HepG2 (cell line): ENCODE data around the gene VEGFB. TPM values are rescaled to one million over a fixed set of nuclear protein-coding genes. Genes with fewer than 3 reads are reported as not detected.

Source experiments
- ESRRA ChIP-seq: sonication (generic); formaldehyde crosslinking; IDR thresholded peaks from 2 replicates; pipeline ENCODE4 v1.5.1; 2020; ENCODE audit warnings: mild to moderate bottlenecking, low read depth, missing genetic modification reagents
- KLF11 ChIP-seq: IDR thresholded peaks from 2 replicates; pipeline ENCODE4 v1.6.1; 2016; ENCODE audit warnings: missing compliant biosample characterization
- MIER3 ChIP-seq: IDR thresholded peaks from 2 replicates; pipeline ENCODE4 v1.6.1; 2016; ENCODE audit warnings: missing compliant biosample characterization, borderline replicate concordance
- ZFP36L1 ChIP-seq: sonication (generic); formaldehyde crosslinking; IDR thresholded peaks from 2 replicates; pipeline ENCODE4 v1.8.0; 2022; ENCODE audit warnings: mild to moderate bottlenecking, missing genetic modification reagents, moderate library complexity
- ZFX ChIP-seq: sonication (generic); formaldehyde crosslinking; IDR thresholded peaks from 2 replicates; pipeline ENCODE4 v1.4.0; 2020; ENCODE audit warnings: mild to moderate bottlenecking, low read depth, missing genetic modification reagents, moderate library complexity
- ZNF484 ChIP-seq: sonication (generic); formaldehyde crosslinking; IDR thresholded peaks from 2 replicates; pipeline ENCODE4 v1.5.1; 2020; ENCODE audit warnings: mild to moderate bottlenecking, low read depth, missing genetic modification reagents, borderline replicate concordance
- ZNF549 ChIP-seq: sonication (generic); formaldehyde crosslinking; IDR thresholded peaks from 2 replicates; pipeline ENCODE4 v1.5.0; 2020; ENCODE audit warnings: missing genetic modification reagents
- ZNF749 ChIP-seq: sonication (generic); formaldehyde crosslinking; IDR thresholded peaks from 2 replicates; pipeline ENCODE4 v1.8.0; 2022; ENCODE audit warnings: mild to moderate bottlenecking, missing genetic modification reagents, moderate library complexity, borderline replicate concordance
- ZNF777 ChIP-seq: sonication (generic); formaldehyde crosslinking; IDR thresholded peaks from 2 replicates; pipeline ENCODE4 v1.4.0; 2020; ENCODE audit warnings: missing genetic modification reagents
- polyA plus RNA-seq, 8 experiments: library from polyadenylated mRNA; depleted of rRNA in 3 of 8; stranded (reverse) in 7 of 8; unstranded in 1 of 8; fragments of >200 nt; fragmentation: Illumina TruSeq in 4 of 8; extraction: Trizol in 4 of 8; gene quantifications; 2 replicates each; pipeline versions ENCODE4 v1.2.1 to v1.2.3, GENCODE V29; 2011 to 2016; ENCODE audit warnings: low read depth in 4 of 8, missing spikeins in 1 of 8, mixed read lengths in 1 of 8; ENCODE audit not compliant: insufficient read depth in 1 of 8
- total RNA-seq, 5 experiments: library from RNA; depleted of rRNA; stranded (reverse); fragments of >200 nt; fragmentation: Illumina TruSeq; extraction: Trizol; gene quantifications; 2 replicates each; pipeline ENCODE4 v1.2.3, GENCODE V29; 2016; ENCODE audit warnings: low read depth in 1 of 5
- TF ChIP-seq, protein P1 (sequence below): sonication (generic); formaldehyde crosslinking; IDR thresholded peaks from 2 replicates; pipeline ENCODE4 v1.5.1; 2020; ENCODE audit warnings: missing genetic modification reagents, mild to moderate bottlenecking, borderline replicate concordance
- TF ChIP-seq, protein P2 (sequence below): sonication (generic); formaldehyde crosslinking; IDR thresholded peaks from 2 replicates; pipeline ENCODE4 v1.4.0; 2020; ENCODE audit warnings: mild to moderate bottlenecking, missing genetic modification reagents
- TF ChIP-seq, protein P3 (sequence below): sonication (generic); formaldehyde crosslinking; IDR thresholded peaks from 2 replicates; pipeline ENCODE4 v1.4.0; 2020; ENCODE audit warnings: mild to moderate bottlenecking, missing genetic modification reagents
- TF ChIP-seq, protein P4 (sequence below): sonication (generic); formaldehyde crosslinking; IDR thresholded peaks from 2 replicates; pipeline ENCODE4 v1.8.0; 2022; ENCODE audit warnings: mild to moderate bottlenecking, missing genetic modification reagents
- TF ChIP-seq, protein P5 (sequence below): sonication (generic); formaldehyde crosslinking; IDR thresholded peaks from 2 replicates; pipeline ENCODE4 v1.4.0; 2020; ENCODE audit warnings: missing genetic modification reagents, borderline replicate concordance

VEGFB gene
- total and polyA plus RNA-seq, 2 of the 13 experiments (the other 11 are each of a cell fraction or from before 2014, with no cell fraction given), result 9.0 to 11.3 TPM

DNA sequence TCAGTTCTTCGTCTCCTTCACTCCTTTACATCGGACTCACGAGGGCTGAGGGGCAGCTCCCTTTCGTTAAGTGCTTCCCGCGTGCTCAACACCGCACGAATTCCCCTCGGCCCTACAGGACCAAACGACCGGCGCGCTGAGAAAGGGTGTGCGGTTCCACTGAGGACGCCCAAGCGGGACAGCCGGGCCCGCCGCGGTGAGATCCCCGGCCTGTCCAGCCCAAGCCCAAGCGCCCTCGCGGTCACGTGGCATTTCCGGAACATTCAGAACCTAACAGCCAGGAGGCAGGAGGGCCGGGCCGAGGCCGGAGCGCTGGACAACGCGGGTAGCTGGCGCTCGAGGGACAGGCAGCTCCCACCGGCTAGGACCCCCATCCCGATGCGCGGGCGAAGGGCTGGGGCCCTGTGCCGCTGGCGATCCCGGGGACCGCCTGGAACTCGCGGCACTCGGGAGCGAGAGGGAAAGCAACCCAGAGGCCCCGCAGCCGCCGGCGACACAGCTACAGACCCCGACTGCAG, 49.1 kb upstream of the VEGFB start (continued):
- TF ChIP-seq ZNF484, result no peak
- TF ChIP-seq ZNF549, result no peak
- peak; percentile 55; the same call in 1 of the 2 replicates for TF ChIP-seq ZFP36L1 (CRISPR knock-in tag)
- TF ChIP-seq ZNF749 (CRISPR knock-in tag), result peak; percentile 62; the same call in 1 of the 2 replicates
- TF ChIP-seq ZFX (CRISPR knock-in tag), result peak; percentile 98
- TF ChIP-seq, protein P1, sequence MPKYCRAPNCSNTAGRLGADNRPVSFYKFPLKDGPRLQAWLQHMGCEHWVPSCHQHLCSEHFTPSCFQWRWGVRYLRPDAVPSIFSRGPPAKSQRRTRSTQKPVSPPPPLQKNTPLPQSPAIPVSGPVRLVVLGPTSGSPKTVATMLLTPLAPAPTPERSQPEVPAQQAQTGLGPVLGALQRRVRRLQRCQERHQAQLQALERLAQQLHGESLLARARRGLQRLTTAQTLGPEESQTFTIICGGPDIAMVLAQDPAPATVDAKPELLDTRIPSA (CRISPR knock-in tag), result peak; percentile 89; the same call in 1 of the 2 replicates
- TF ChIP-seq, protein P2, sequence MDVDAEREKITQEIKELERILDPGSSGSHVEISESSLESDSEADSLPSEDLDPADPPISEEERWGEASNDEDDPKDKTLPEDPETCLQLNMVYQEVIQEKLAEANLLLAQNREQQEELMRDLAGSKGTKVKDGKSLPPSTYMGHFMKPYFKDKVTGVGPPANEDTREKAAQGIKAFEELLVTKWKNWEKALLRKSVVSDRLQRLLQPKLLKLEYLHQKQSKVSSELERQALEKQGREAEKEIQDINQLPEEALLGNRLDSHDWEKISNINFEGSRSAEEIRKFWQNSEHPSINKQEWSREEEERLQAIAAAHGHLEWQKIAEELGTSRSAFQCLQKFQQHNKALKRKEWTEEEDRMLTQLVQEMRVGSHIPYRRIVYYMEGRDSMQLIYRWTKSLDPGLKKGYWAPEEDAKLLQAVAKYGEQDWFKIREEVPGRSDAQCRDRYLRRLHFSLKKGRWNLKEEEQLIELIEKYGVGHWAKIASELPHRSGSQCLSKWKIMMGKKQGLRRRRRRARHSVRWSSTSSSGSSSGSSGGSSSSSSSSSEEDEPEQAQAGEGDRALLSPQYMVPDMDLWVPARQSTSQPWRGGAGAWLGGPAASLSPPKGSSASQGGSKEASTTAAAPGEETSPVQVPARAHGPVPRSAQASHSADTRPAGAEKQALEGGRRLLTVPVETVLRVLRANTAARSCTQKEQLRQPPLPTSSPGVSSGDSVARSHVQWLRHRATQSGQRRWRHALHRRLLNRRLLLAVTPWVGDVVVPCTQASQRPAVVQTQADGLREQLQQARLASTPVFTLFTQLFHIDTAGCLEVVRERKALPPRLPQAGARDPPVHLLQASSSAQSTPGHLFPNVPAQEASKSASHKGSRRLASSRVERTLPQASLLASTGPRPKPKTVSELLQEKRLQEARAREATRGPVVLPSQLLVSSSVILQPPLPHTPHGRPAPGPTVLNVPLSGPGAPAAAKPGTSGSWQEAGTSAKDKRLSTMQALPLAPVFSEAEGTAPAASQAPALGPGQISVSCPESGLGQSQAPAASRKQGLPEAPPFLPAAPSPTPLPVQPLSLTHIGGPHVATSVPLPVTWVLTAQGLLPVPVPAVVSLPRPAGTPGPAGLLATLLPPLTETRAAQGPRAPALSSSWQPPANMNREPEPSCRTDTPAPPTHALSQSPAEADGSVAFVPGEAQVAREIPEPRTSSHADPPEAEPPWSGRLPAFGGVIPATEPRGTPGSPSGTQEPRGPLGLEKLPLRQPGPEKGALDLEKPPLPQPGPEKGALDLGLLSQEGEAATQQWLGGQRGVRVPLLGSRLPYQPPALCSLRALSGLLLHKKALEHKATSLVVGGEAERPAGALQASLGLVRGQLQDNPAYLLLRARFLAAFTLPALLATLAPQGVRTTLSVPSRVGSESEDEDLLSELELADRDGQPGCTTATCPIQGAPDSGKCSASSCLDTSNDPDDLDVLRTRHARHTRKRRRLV (CRISPR knock-in tag), result peak; percentile 89
- TF ChIP-seq, protein P3, sequence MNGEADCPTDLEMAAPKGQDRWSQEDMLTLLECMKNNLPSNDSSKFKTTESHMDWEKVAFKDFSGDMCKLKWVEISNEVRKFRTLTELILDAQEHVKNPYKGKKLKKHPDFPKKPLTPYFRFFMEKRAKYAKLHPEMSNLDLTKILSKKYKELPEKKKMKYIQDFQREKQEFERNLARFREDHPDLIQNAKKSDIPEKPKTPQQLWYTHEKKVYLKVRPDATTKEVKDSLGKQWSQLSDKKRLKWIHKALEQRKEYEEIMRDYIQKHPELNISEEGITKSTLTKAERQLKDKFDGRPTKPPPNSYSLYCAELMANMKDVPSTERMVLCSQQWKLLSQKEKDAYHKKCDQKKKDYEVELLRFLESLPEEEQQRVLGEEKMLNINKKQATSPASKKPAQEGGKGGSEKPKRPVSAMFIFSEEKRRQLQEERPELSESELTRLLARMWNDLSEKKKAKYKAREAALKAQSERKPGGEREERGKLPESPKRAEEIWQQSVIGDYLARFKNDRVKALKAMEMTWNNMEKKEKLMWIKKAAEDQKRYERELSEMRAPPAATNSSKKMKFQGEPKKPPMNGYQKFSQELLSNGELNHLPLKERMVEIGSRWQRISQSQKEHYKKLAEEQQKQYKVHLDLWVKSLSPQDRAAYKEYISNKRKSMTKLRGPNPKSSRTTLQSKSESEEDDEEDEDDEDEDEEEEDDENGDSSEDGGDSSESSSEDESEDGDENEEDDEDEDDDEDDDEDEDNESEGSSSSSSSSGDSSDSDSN (CRISPR knock-in tag), result peak; percentile 97
- peak; percentile 27; the same call in 1 of the 2 replicates for TF ChIP-seq KLF11 (CRISPR knock-in tag)
- TF ChIP-seq, protein P4, sequence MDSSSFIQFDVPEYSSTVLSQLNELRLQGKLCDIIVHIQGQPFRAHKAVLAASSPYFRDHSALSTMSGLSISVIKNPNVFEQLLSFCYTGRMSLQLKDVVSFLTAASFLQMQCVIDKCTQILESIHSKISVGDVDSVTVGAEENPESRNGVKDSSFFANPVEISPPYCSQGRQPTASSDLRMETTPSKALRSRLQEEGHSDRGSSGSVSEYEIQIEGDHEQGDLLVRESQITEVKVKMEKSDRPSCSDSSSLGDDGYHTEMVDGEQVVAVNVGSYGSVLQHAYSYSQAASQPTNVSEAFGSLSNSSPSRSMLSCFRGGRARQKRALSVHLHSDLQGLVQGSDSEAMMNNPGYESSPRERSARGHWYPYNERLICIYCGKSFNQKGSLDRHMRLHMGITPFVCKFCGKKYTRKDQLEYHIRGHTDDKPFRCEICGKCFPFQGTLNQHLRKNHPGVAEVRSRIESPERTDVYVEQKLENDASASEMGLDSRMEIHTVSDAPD, result peak; percentile 92
- peak; percentile 90 for TF ChIP-seq ESRRA (CRISPR knock-in tag)
- TF ChIP-seq ZNF777 (CRISPR knock-in tag), result 0 out of 2 replicates have a peak, but pooled peaks have one; percentile 31
- peak; percentile 23; the same call in 1 of the 2 replicates for TF ChIP-seq MIER3 (CRISPR knock-in tag)
- TF ChIP-seq, protein P5, sequence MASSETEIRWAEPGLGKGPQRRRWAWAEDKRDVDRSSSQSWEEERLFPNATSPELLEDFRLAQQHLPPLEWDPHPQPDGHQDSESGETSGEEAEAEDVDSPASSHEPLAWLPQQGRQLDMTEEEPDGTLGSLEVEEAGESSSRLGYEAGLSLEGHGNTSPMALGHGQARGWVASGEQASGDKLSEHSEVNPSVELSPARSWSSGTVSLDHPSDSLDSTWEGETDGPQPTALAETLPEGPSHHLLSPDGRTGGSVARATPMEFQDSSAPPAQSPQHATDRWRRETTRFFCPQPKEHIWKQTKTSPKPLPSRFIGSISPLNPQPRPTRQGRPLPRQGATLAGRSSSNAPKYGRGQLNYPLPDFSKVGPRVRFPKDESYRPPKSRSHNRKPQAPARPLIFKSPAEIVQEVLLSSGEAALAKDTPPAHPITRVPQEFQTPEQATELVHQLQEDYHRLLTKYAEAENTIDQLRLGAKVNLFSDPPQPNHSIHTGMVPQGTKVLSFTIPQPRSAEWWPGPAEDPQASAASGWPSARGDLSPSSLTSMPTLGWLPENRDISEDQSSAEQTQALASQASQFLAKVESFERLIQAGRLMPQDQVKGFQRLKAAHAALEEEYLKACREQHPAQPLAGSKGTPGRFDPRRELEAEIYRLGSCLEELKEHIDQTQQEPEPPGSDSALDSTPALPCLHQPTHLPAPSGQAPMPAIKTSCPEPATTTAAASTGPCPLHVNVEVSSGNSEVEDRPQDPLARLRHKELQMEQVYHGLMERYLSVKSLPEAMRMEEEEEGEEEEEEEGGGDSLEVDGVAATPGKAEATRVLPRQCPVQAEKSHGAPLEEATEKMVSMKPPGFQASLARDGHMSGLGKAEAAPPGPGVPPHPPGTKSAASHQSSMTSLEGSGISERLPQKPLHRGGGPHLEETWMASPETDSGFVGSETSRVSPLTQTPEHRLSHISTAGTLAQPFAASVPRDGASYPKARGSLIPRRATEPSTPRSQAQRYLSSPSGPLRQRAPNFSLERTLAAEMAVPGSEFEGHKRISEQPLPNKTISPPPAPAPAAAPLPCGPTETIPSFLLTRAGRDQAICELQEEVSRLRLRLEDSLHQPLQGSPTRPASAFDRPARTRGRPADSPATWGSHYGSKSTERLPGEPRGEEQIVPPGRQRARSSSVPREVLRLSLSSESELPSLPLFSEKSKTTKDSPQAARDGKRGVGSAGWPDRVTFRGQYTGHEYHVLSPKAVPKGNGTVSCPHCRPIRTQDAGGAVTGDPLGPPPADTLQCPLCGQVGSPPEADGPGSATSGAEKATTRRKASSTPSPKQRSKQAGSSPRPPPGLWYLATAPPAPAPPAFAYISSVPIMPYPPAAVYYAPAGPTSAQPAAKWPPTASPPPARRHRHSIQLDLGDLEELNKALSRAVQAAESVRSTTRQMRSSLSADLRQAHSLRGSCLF (CRISPR knock-in tag), result 0 out of 2 replicates have a peak, but pooled peaks have one; percentile 42
